ENCODE data around the gene MBP. TPM values are rescaled to one million over a fixed set of nuclear protein-coding genes. Genes with fewer than 3 reads are reported as not detected.

Gene MBP
- total and polyA plus RNA-seq, 8 donors, result 6.3 to 33.5 (median 20.7) TPM

- H3K4me3 ChIP-seq, result no peak overlapping the region
- FAIRE-seq, result no peak
- H3K27me3 ChIP-seq, result no peaks in the 10 kb centered on the region
- WGBS, 2 donors, result 84 to 87% methylated on average over 12 of the region's 12 CpGs
- TF ChIP-seq CTCF (IDR thresholded peaks at IDR 0.05), result no peak
- DNase-seq, result no peak
- no peak overlapping the region for H3K27ac ChIP-seq
- intact Hi-C loops (cut with DNase I), result no loop called here
- H3K36me3 ChIP-seq, result no peaks in the 10 kb centered on the region
- ATAC-seq, result no peak
- no peaks in the 10 kb centered on the region for H3K9me3 ChIP-seq
- H3K4me1 ChIP-seq, result peaks cover 0 to 15% (median 0%) of the 10 kb centered on the region in 3 donors
Measured at GRCh38 chr18:77093586-77093985, 39.0 kb downstream of the MBP start.

GRCh38 chr18:77093067-77093430 is 39.5 kb downstream of the MBP start:
- intact Hi-C loops (cut with DNase I), result no loop called here
- Histone ChIP-seq H3K36me3 (no peaks in the 10 kb centered on the region), H3K9me3 (no peaks in the 10 kb centered on the region), H3K4me1 (peaks cover 0 to 16% (median 0%) of the 10 kb centered on the region in 3 donors), H3K4me3 (no peak overlapping the region), H3K27me3 (no peaks in the 10 kb centered on the region), H3K27ac (no peak overlapping the region)
- FAIRE-seq, result no peak
- 92 to 93% methylated on average over 16 of the region's 16 CpGs for WGBS, 2 donors
- no peak for DNase-seq
- ATAC-seq, result no peak
- TF ChIP-seq CTCF (IDR thresholded peaks at IDR 0.05), result no peak

- 93 to 94% methylated on average over 48 of the region's 48 CpGs for WGBS, 2 donors
- no peak overlapping the region for H3K27ac ChIP-seq
- FAIRE-seq (no peak), DNase-seq (no peak), ATAC-seq (no peak)
- no peaks in the 10 kb centered on the region for H3K27me3 ChIP-seq
- H3K36me3 ChIP-seq, result no peaks in the 10 kb centered on the region
- peaks cover 0 to 10% (median 0%) of the 10 kb centered on the region in 3 donors for H3K4me1 ChIP-seq
- intact Hi-C loops (cut with DNase I), result no loop called here
- no peaks in the 10 kb centered on the region for H3K9me3 ChIP-seq
- no peak overlapping the region for H3K4me3 ChIP-seq
- TF ChIP-seq CTCF (IDR thresholded peaks at IDR 0.05), result no peak
Measured at GRCh38 chr18:77092104-77093066, 40.2 kb downstream of the MBP start.

DNA sequence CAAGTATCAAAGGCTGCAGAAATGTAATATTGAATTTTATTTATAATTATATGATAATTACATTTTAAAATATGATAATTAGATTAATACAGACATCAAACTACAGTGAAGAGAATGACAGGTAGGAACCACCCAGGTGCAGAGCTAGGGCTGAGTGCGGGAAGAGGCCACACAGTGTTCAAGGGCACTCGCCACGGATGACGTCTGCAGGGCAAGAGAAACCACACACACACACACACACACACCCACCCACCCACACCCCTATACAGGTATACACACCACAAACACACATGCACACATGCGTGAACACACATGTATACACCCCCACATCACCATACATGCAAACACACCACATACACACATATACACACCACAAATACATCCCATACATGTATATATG is 41.2 kb downstream of the MBP start:
- no peaks in the 10 kb centered on the region for H3K9me3 ChIP-seq
- no peaks in the 10 kb centered on the region for H3K36me3 ChIP-seq
- no peak overlapping the region for H3K4me3 ChIP-seq
- H3K4me1 ChIP-seq, result peaks cover 0 to 10% (median 6%) of the 10 kb centered on the region in 3 donors
- no peak for TF ChIP-seq CTCF (IDR thresholded peaks at IDR 0.05)
- ATAC-seq, result no peak
- intact Hi-C loops (cut with DNase I), result no loop called here
- no peak for FAIRE-seq
- no peak overlapping the region for H3K27ac ChIP-seq
- no peak for DNase-seq
- whole genome bisulfite sequencing, 2 donors, result 69 to 74% methylated on average over 5 of the region's 5 CpGs
- no peaks in the 10 kb centered on the region for H3K27me3 ChIP-seq
